Ammon's horn (tissue), 1 donor: ENCODE results near the gene MTG1.
"Not testable (repeated sequence)": the region's sequence is repeated elsewhere in the genome, so short reads cannot be mapped to it uniquely, and the experiment has no call there.

Experiments used
- DNase-seq: peaks from one replicate; pipeline ENCODE4 v3.0.0-alpha.2; 2016; ENCODE audit warnings: low spot score

MTG1 gene

DNA sequence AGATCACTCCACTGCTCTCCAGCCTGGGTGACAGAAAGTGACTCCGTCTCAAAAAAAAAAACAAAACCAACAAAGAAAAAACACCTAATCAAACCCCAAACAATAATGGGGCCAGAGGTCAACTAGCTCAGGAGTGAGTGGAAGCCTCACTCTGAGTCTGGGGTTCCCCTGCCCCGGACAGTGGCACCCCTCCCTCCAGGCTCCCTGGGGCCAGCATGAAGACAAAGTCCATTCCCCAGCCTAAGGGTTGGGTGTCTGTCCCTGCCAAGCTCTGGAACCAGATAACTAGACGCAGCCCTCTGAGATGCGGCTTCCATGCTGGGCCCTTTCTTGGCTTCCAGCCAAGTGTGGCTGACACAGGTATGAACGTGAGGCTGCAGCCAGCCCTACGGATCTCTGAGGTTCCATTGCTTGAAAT is 34.4 kb upstream of the MTG1 start:
- no peak for DNase-seq

DNA sequence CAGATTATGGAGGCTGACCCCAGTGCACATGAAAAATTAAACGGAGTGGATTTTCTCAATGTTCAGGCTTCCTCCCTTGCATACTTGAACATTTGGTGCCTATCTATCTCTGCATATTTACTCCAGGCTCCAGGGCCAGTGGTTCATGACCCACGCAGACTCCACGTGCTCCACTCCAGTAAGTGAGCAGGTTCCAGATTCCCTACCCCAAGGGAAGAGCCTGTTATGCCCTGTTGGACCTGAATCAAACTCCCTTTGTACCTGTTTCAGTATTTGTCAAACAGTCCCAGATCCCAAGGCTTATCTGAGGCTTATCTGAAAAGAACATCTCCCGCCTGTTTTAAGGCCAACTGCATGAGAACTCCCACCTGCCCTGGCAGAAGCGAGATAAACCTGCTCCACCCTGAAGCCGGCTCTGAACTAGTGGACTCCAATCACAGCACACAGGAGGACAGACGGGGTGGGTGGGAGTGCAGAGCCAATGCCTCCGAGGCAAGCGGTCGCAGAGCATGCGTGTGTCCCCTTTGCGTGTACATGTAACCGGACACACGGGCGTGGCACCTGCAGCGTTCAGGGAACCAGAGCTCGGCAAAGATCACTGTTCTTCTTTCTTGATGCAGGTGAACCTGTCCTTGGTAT is 33.9 kb upstream of the MTG1 start:
- no peak for DNase-seq

DNA sequence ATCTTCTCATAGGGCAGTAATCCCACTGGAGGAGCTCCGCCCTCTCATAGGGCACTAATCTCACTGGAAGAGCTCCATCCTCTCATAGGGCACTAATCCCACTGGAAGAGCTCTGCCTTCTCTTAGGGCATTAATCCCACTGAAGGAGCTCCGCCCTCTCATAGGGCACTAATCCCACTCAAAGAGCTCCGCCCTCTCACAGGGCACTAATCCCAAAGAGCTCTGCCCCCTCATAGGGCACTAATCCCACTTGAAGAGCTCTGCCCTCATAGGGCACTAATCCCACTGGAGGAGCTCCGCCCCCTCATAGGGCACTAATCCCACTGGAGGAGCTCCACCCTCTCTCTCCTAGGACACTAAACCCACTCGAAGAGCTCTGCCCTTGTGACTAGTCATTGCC is 32.7 kb upstream of the MTG1 start:
- no peak for DNase-seq

DNA sequence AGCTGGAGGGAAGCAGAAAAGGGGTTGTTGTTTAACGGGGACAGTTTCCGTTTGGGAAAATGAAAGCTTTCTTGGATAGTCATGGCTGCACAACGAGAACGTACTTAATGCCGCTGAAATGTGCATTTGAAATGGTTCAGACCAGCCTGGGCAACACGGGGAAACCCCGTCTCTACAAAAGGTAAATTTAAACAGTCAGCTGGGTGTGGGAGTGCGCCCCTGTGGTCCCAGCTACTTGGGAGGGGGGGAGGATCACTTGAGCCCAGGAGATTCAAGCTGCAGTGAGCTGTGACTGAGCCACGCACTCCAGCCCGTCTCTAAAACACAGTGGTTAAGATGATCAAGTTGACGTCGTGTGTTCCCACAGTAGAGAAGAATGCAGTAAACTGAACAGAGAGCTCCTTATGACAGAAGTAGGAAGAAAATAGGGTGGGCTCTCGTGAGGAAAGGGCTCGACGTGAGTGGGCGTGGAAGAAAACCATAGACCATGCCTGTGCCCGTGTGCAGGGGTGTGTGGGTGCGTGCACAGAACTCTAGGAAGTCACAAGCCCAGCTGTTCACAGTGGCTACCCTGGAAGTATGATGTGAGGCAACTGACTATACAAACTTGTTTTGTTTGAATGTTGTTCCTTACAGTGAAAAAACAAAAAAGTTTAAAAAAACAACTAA is 32.0 kb upstream of the MTG1 start:
- no peak for DNase-seq

DNA sequence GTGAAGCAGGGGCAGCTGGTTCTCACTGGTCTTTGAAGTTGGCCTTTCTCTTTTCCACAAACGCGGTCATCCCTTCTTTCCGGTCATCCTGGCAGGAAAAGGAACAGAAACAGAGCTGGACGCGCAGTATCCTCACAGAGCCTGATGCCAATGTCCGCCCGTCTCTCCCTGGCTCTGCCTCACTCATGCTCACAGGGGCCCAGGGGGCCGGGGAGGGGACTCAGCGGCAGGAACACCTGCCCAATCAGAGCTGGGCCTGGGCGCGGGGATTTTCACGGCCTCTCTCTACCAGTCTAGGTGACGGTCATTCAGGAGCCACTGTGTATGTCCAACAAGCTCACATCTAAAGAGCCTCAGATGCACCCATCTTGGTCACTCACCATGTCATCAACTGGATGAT is 31.1 kb upstream of the MTG1 start:
- no peak for DNase-seq

DNA sequence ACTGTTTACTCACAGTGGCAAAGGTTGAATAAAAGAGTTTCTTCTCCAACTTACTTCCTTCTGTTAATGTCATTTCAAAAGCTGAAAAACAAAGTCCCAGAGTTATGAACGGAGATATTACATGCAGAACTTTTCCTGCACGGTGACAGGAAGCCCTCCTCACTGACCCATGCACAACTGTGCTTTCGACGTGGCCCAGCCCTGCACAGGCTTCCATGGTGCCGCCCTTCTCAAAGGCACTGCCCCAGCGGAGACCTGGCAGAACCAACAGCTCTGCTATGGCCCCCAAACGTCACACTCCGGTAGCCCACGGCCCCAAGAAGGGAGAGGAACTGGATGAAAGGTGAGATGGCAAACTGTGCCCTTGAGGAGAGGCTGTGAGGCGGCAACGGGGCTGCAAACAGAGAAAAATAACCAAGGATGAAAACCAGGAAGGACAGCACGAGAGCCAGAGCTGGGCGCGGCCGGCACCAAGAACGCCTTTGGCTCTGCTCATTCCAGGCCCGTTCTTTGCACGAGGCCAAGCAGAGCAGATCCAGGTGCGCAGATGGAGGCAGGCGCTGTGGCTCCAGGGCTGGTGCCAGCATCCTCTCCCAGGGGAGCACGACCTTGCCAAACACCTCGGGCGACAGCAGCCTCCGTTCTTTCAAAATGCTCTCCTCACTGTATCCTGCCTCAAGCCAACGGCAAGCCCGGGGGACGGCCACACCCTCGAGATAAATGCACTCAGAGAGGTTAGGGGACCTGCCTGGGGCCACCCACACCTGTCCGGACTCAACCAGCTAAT is 29.1 kb upstream of the MTG1 start:
- no peak for DNase-seq

DNA sequence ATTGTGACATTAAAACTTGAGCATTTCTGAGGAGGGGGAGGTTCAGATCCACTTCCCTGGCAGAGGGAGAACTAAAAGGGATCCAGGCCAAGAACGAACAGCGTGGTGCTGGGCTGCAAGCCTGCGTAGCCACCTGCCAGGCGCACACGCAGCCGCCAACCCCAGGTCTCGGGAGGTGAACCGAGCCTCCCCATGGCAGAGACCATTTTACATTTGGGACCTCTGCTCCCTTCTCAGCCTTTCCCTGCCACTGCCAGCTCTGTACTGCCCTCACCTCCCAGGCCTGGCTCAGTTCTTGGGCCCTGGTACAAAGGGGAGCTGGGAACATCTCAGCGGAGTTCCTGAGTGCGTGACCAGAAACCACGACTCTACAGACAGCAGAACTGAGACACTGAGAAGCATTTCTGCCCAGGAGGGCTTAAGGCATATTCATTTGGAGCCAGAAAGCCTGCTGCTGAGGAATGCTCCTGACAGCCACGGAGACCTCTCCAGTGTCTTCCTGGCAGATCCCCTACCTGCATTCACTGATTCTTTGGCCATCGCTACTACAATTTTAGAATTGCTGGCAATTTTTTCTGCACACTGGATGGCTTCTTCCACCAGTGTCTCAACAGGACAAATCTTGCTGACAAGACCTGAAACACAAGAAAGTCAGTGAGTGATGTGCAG is 28.4 kb upstream of the MTG1 start:
- no peak for DNase-seq

DNA sequence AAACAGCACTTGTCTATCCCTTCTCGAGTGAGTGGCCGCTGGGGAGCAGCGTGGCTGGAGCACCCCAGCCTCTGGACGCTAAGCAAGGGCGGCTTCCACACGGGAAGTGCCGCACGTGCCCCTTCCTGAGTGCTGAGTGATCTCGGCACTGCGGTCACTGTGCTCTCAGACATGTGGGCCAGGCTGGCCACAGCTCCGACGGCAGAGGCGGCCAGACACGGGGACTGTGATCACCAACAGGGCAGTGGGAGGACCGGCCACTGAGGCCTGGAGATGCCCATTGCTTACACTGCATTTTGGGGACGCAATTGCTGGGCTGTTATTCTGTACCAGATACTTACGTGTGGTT is 27.9 kb upstream of the MTG1 start:
- no peak for DNase-seq

DNA sequence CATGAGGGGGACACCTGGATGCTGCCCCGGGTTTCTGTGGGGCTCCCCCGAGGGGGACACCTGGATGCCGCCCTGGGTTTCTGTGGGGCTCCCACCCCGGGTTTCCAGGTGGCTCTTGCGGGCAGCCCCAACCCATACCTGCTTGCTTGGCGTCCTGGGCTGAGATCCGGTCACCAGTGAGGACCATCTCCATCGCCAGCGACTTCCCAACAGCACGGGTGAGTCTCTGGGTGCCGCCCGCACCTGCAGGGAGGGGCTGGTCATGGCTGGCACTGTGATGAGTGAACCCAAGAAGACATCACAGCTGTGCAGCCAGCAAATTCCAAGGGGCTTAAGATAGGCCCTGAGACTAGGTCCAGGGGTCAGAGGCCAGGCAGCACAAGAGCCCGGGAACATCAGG is 27.2 kb upstream of the MTG1 start:
- no peak for DNase-seq

DNA sequence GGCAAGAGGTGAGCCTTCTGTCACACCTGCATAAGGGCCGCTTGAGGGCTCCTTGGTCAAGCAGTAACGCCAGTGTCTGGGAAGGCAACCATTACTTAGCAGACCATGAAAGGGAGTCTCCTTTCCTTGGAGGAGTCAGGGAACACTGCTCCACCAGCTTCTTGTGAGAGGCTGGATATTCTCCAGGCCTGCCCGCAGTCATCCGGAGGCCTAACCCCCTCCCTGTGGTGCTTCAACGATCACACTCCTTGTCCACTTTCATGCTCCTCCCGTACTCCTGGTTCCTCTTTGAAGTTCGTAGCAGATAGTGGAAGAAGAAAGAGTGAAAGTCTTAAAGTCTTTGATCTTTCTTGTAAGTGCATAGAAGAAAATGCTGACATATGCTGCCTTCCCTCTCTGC is 26.5 kb upstream of the MTG1 start:
- not testable (repeated sequence) for DNase-seq

DNA sequence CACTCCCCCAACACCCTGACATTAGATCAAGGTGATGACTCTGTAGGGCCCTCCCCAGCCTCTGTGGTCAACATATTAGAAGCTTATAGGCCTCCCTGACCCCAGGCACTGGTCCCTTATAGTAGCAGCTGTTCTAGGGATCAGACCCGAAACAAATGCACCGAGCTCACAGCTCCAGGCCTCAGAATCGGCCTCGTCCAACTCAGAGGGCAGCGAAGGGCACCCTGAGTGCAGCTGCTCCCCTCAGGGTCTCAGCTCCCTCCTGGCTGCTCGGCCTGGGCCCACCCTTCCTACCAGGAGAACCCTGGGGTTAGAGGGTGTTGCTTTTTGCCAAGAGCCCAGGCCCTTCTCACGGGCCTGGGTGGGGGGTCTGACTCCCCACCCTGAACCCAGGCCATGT is 25.8 kb upstream of the MTG1 start:
- no peak for DNase-seq

DNA sequence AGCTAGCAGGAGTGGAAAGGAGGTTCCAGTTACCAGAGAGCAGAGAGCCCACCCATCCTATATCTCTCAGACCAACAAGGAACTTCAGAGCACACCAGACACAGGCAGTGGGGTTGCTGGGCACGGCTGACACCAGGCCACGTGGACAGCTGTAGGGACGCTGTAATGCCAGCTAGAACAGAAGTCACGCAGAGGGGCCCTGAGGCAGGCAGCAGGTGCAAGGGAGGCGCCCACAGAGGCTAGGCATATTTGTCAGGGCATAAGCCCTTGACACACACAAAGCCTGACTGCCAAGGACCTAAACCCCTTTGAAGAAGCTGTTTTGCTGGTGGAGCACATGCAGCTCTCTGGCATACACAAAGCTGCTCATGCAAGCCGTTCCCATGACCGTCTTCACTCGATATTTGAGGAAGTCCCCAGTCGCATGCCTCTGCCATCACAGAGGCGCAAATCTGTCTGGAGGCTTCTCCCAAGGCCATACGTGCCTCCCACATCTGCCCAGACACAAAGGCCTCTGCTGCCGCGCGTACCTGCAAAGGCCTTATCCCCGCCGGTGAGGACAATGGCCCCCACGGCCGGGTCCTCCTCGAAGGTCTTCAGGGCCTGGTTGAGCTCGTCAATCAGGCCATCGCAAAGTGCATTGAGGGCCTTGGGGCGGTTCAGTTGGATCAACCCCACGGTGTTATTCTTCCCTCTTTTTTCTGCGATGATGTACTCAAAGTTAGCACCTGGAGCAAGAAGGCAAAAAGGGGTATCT is 23.7 kb upstream of the MTG1 start:
- no peak for DNase-seq

DNA sequence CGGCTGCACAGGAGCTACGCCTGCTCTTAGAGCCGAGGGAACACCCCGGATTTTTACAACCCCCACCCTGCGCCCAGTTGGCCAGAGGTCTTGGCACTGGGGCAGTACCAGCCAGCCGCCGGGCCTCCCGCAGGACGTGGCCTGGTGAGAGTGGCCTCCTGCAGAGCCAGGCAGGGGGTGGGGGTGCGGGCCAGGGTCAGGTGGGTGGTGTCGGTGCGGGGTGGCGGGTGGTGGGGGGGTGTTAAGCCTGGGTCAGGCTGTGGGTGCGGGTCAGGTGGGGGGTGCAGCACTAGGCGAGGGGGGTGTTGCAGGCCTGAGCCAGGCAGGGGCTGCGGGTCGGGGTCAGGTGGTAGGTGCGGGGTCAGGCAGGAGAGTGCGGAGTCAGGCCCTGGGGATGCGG is 21.4 kb upstream of the MTG1 start:
- no peak for DNase-seq

DNA sequence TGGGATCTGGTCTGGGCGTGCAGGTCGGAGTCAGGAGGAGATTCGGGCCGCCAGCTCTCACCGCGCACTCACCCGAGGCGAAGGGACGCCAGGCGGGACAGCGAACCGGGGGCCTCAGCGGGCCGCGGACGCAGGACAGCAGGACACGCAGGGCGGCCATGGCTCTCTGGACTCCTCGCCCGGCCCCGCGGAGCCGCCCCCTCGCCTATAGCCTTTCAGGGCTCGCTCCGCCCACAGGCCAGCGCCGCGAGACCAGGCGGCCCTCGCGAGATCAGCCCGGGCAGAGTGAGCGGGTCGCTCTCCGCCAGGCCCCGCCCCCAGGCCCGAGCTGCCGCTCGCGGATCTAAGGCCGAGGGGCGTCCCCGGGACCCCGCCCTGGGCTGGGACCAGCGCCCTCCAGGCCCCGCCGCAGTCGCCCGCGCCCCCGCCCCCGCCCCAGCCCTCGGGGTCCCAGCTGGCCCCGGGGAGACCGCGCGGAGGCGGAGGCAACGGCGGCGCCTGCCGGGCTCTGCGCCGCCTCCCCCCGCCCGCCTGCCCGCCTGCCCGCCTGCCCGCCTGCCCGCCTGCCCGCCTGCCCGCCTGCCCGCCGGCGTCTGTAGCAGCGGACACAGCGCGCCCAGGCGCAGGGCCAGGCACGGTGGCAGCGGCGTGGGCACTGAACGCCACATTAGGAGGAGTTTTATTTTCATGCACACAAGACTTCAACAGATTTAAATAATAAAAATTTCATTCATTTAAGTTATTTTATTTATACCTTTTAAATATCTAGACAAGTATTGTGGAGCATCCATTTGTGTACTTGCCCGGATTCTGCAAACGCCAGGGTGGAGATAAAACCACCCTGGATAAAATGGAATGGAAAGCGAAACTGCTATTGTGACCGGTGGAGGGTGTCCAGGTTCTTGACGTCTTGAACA is 20.5 kb upstream of the MTG1 start, which contains the start of gene ECHS1:
Gene ECHS1, minus strand, starts transcription at position 181 of the 917 bp plus-strand sequence. Its CDS starts 21 bp downstream, at position 160.
- peak; percentile 96 for DNase-seq

DNA sequence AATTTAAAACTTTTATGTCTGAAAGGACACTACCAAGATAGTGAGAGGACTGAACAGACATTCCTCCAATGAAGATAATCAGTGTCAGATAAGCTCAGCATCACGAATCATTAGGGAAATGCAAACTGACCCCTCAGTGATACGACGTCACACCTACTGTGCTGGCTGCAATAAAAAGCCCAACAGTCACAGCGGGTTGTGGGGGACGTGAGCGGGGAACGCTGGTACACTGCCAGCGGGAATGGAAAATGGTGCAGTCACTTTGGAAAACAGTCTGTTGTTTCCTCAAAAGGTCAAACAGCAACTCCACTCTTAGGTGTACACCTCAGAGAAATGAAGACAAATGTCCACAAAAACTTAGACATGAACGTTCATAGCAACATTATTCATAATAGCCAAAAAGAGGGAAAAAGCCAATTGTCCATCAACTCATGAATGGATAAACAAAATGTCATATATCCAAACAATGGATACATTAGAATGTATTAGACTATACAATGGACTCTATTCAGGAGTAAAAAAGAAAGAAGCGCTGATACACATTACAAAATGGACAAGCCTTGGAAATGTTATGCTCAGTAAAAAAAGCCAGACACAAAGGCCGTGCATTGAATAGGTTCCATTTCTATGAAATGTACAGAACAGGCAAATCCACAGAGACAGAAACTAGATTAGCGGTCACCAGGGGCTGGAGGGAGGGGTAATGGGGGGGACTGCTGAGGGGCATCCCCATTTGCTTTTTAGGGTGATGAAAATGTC is 18.4 kb upstream of the MTG1 start:
- peak; percentile 61 for DNase-seq

DNA sequence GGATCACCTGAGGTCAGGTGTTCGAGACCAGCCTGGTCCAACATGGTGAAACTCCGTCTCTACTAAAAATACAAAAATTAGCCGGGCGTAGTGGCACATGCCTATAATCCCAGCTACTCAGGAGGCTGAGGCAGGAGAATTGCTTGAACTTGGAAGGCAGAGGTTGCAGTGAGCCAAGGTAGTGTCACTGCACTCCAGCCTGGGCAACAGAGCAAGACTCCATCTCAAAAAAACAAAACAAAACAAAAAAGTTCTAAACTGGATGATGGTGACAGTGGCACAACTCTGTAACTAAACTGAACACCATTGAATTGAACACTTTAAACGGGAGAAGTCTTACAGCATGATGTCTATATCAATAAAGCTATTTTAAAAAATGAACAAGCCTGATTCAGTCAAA is 17.8 kb upstream of the MTG1 start:
- not testable (repeated sequence) for DNase-seq

DNA sequence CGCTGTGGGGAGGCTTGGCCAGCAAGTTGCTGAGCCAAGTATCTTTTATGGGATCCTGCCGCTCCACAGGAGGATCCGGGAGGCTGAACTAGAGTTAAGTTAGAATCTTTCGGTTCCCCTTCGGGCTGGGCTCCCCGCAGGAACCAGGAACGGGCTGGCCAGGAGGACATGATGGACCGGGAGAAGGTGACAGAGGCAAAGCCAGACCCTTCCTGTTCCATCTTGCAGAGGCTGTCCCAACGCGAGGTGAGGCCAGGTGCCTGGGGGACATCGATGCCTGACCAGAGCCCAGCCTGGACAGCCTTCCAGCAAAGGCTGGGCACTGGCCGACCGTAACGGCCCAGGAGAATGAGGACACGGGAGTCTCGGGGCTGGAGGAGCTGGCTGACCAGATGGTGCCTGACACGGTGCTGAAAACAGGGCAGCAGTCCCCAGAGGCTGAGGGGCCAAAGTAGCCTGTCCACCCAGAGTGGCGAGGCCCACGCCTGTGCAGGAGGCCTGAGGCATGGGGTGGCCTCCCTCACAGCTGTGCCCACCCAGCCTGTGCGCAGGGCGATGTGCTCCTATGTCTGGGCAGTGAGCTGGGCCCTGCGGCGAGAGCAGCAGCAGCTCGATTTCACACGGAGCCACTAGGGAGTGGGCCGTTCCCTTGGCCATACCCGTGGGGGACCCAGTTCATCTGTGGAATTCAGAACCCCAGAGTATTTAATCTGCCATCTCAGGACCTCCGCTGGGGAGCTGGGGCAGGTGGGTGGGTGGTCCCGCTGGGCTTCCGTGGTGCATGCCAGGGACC is 16.7 kb upstream of the MTG1 start:
- DNase-seq = no peak

DNA sequence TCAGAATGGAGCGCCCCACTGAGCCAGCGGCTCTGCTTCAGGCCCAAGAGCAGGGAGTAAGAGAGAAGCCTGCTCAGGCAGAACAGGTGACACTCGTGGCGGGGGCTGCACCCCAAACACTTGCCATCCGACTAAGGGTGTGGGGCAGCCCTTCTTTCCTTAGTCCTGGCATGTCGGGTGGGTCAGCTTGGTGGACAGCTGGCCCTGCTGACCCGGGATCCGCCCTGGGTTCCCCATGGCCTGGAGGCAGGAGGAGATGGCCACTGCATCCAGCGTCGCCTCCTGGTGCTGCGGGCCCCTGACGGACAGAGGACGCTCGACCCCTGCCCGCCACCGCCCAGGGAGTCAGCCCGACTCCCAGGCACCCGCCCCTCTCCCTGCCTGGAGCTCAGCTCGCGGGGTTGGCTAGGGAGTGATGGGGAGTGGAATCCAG is 16.1 kb upstream of the MTG1 start:
- DNase-seq = no peak
